GM21447 (cell line): Measurements from ENCODE around the gene AKAP12.

ENCODE experiments used
- ATAC-seq: cut with Tn5 transposase; IDR thresholded peaks from one replicate; pipeline ENCODE4 v1.9.1; 2021; ENCODE audit not compliant: unreplicated experiment

Gene AKAP12

DNA sequence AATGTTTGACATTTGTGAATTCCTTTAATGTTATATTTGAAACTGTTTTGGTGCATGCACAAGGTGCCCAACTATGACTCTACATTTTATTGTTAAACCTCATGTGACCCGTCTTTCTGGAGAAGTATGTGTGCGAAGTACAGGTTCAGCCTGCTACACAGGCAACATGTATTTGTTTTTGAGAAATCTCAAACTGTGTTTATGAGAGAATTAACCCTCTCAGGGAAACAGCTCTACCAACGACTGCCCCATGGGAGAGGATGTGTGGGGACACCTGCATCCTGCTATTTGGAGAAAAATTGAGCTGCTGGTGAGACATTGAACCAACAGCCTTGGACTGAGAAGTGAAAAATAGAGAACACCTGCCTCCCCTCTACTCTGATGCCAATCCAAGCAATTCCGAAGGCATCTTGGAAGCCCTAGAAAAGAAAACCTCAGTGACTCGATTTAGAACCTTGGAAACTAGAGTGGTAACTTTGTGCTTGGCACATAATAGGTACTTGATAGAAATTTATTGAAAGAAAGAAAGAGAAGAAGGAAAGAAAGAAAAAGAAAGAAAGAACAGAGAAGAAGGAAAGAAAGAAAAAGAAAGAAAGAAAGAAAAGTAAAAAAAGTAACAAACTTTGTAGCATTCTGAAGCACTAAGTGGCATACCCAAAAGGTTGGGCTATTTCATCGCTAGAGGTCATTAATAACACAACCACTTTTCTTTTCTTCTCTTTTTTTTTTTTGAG lies 2.9 kb upstream of the AKAP12 start:
- no peak for ATAC-seq

DNA sequence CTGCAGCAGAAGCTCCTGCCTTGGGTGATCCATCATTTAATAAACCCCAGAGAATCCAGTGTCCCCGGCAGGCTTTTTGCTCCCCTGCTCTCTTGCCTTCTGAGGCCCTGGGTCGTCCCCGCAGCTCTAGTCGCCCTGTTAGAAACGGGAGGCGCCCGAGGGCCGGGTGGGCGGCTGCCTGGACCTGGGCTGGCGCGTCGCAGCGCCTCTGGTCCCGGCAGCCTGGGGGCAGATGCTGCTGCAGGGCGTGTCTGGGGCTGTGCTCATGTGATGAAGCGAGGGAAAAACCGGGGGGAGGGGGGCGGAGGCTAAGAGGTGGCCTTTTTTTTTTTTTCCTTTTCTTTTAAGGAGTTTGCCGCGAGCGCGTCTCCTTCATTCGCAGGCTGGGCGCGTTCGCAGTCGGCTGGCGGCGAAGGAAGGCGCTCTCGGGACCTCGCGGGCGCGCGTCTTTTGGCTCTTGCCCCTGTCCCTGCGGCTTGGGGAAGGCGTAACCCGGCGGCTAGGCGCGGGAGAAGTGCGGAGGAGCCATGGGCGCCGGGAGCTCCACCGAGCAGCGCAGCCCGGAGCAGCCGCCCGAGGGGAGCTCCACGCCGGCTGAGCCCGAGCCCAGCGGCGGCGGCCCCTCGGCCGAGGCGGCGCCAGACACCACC lies 394 bp downstream of the AKAP12 start:
- no peak for ATAC-seq

DNA sequence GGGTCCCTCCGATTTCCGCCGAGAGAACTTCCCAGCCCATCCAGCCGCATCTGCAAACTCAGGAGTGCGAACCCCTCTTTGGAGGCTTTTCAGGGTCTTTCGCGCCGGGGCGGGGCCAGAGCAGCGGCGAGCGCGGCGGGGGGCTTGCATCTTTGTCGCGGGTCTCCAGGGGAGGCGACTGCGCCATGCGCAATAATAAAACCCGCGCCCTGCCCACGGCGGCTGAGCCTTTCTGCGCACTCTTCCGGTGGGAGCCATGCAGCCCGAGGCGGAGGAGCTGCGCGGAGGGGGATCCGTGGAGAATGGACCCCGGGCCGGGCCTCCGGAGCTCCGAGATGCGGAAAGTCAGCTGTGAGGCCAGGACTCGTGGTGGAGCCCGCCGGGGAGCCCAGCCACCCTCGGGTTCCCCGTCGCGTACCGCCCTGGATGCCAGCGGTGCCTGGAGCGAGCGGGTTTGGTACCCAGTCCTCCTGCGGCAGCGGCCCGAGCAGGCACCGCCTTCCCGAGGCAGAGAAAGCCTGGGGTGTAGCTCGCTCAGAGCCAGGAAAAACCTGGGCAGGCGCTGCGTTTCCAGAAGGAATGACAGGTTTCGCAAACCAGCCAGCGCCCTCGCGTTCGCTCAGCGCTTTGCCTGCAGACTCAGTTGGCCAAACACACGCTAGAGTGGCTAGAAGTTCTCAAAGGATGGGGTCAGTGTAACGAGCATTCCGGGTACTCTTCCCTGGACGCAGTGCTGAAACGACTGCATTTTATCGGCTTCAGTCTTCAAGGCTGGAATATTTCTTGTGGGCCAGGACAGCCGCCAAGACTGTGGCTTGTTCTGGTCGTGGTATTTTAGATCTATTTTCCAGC lies 1.2 kb downstream of the AKAP12 start:
- no peak for ATAC-seq

DNA sequence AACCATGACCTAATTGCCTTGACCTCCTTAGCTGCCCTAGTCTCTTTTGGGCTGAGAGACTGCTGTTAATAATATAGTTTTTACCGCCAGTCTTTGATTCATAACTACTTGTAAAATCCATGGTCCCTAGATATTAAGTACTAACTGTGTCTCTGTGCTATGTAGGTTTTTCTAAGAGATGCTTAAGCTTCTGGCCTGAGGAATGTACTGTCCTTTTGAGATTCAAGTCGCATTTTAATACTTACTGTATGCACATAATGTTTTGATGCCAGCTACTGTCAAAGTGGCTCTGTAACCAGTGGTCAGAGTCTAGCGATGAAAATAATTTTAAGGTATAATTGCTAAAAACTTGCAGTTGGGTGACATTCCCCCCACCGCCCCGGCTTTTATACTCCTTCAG lies 2.1 kb downstream of the AKAP12 start:
- ATAC-seq, result no peak

DNA sequence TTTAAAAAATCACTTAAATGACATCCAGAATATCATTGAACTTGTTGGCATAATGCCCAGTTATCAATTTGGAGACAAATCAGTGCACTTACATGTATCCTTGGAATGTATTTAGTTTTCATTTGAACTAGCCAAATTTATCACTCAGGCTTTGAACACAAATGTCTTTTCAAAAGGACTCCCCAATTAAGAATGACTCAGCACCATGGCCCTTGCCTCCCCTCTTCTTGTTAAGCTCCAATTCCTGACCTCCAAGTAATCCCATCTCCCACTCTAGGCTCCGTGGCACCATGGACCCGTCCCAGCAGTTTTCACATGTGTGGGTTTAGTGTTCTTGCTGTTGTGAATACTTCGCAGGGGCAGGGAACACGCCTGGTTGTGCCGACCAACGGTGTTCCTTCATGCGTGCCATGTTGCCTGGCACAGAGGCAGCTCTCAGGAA lies 2.7 kb downstream of the AKAP12 start:
- no peak for ATAC-seq

DNA sequence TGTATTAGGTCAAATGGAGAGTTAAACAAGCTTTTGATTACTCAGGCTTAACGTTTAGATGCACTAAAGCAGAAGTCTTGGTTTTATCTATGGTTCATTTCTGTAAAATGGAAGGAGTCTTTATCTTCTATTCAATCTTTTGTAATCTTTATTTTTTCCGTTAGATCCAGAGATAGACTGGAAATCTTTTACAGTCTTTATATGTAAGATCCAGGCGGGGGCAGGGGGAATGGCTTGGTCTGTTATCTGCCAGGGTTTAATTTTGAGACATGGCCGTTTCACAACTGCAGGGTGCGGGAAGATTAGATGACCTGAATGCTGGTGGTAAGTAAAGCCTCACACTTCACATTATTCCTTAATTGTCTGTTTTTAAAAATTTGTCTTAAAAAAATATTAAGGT lies 3.7 kb downstream of the AKAP12 start:
- no peak for ATAC-seq

DNA sequence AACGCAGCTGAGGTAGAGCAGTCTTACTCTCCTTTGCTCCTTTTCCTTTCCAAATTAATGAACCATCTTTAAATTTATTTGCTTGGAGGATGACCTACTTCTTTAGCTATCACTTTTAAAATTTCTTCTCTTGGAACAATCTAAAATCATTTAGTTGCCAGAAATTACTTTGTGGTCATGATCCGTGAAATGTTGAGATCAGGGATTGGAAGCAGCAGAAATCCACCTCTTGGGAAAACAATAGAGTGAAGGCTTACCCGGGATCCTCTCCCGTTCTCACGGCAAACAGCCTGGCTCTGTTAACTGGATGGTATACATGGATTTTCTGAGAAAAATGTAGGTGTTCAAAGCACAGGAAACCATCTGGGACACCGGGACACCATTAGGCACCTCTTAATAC lies 7.7 kb downstream of the AKAP12 start:
- ATAC-seq, result no peak

DNA sequence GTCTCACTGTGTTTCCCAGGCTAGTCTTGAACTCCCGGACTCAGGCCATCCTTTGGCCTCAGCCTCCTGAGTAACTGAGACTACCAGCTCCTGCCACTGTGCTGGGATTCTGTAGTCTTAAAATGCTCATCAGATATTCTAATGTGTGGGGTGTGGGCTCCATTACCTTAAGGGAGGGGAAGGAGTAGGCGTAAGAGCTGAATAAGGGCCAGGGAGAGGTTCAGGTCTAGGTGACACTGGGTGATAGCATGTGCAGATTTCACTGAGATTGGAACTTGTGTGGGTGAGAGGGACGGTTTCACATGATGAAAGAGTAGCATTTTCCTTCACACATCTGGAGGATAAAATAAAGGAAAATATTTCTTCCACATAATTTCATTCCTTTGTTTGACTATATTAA lies 8.5 kb downstream of the AKAP12 start:
- no peak for ATAC-seq

DNA sequence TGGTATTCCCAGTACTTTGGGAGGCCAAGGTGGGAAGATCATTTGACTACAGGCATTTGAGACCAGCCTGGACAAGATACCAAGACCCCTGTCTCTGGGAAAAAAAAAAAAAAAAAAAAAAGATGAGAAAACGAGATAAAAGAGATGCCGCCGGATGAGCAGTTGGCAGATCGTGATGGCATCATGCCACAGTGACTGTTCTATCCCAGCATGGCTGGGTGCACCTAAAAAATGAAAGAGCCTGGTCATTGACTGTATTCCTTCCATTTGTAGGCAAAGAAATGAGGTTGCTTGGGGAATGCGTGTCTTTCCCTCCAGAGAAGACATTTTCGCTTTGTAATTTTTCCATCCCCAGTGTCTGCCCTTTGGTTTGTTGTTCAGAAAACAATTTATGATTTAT lies 12.9 kb downstream of the AKAP12 start:
- no peak for ATAC-seq

DNA sequence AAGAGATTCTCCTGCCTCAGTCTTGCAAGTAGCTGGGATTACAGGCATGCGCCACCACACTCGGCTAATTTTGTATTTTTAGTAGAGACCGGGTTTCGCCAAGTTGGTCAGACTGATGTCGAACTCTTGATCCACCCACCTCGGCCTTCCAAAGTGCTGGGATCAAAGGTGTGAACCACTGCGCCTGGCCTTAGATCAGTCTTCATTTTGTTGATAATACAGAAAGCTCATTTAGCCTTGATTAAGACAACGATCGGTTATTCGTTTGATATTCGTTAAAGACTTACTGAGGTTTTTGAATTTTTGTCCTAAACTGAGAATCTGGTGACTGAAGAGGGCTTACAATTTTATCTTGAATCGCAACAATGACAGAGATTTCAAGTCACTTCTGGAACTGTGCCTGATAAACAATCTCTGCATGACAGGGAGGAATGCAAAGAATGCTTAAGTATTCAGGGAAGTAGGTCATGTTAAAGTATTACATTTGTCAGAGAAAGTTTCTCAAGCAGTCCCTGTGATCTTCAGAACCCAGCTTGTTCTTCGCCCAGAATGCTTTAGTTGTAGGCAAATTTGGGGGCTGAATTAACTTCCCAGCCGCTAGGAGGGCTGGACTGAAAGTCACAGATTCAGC lies 14.8 kb downstream of the AKAP12 start:
- ATAC-seq, result no peak

DNA sequence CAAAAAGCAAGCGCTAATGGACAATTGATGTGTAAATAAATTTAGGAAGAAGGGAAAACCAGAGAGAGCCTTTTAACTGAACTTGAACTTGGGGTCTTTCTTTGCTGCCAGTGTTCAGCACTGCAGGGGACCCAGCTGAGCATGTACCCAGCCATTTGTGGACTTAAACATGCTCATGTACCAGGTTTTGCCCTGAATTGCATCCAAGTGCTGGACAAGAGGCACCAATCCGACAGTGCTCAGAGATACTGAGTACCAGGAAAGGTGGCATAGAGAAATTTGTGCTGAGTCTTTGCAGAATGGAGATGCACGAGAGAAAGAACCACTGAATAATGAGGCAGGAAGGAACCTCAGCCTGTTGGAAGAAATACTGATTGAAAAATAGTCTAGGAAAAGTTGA lies 16.0 kb downstream of the AKAP12 start:
- no peak for ATAC-seq

DNA sequence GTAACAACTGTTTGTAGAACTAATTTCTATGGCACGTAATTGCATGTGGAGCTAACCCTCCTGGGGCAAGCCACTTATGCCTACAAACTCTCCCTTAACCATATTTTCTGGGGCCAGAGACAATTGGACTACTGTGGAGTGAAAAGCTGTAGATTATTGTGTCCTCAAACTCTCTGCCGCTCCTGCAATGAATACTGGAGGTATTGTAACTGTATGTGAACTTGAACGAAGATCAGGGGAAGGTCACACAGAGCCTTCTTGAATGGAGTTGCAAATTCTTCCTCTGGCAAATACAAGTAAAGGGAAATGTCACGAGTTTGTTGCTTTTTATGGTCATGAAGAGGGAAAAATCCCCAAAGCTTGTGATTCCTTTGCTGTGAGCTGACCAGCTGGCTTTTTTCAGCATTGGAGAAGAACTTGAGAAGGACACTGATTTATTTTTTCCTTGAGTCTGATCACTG lies 18.2 kb downstream of the AKAP12 start:
- ATAC-seq, result no peak

DNA sequence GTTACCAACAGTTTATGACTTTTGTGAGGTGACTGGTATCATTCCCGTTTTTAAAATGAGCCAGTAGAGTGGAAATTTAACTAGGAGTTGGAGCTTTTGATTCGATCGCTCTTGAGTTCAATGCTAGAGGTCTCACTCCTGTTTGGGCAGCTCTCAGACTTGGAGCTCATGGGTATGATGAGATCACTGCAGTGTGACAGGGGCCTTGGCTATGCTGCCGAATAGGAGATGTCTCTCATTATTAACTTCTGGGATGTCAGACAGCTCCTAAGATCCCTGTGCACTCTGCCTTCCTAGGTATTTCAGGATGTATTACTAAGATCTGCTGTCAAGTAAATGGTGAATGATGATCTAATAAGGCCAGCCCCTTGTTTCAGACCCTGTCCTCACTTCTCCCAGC lies 20.4 kb downstream of the AKAP12 start:
- no peak for ATAC-seq

DNA sequence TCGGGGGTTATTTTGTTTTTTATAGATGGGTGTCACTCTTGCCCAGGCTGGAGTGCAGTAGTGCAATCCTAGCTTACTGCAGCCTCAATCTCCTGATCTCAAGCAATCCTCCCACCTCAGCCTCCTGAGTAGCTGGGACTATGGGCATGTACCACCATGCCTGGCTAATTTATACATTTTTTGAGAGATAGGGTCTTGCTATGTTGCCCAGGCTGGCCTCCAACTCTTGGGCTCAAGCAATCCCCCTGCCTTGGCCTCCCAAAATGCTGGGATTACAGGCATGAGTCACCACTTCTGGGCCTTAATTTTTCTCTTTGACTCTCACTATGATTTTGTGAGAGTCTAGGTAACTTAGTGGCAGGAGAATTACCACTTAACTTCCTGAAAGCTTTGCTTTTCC lies 23.3 kb downstream of the AKAP12 start:
- no peak for ATAC-seq

DNA sequence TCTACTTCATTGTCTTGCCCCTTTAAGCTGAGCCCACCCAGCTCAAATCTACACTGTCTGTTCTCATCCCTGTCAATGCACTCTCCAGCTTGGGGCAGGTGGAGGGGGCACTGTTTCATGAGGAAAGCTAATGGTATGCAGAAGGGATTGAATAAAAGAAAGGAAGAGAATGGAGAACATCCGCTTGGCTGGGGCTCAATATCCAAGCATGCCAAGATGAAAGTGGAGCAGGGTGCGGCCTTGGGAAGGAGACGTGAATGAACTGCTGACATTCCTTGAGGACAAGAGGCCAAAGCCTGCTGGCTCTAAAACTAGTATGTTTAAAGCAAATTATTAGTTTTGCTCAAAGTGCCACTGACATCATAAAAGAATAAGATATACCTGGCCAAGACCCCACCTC lies 24.2 kb downstream of the AKAP12 start:
- no peak for ATAC-seq

DNA sequence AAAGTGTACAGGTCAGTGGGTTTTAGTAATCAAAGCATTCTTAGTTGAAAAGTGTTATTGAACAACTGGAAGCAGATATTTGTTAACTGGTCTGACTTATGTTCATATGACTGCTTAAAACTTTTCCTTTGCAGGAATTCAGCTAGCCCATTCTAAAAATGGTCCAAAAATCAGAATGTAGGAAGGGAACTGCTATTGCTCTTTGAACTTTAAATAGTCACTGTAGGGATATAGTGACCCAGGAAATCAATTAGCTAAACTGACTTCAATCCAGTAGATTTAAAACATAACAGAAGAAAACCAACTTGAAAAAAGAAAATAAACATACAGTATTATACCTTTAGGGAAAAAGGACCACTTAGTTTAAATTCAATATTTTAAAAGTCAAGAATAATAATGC lies 25.5 kb downstream of the AKAP12 start:
- no peak for ATAC-seq

DNA sequence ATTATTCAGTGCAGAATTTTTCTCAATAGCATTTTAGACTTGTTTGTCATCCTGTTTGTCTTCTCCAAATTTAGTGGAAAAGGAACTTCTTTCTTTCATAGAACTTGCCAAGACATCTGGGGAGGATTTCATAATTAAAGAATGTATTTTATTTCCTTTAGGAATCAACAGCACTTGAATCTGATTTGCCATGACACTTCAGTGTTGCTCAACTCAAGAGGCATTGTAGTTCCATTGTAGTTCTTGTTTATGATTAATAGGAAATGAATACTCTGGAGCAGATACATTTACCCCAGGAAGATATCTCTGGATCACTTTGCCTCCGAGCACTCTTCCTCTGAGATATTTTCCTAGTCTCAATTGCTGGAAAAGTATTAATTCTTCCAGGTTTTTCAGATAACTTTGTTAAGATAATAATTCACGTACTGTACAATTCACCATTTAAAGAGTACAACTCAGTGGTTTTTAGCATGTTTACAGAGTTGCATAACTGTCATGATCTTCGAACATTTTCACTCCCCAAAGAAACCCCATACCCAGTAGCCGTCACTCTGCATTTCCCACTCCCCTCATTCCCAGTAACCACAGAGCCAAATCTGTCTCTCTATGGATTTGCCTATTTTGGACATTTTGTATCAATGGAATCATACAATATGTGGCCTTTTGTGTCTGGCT lies 29.7 kb downstream of the AKAP12 start:
- no peak for ATAC-seq

DNA sequence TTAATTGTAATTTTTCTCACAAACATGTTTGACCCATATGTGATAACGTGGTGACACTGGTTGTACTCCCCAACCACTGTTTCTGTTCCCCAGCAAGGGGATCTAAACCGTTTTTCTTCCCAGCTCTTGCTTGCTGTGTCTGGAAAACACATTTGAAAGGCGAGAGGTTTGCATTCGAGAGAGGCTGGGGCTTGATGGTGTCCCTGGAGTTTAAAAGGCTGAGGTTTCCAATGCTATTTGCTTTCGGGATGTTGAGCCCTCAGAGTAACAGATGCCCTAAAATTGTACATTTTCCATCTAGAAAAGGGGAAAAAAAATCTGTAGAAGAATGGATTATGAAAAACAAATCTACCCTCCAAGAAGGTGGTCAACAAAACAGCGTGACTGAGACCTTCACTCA lies 35.4 kb downstream of the AKAP12 start:
- no peak for ATAC-seq

DNA sequence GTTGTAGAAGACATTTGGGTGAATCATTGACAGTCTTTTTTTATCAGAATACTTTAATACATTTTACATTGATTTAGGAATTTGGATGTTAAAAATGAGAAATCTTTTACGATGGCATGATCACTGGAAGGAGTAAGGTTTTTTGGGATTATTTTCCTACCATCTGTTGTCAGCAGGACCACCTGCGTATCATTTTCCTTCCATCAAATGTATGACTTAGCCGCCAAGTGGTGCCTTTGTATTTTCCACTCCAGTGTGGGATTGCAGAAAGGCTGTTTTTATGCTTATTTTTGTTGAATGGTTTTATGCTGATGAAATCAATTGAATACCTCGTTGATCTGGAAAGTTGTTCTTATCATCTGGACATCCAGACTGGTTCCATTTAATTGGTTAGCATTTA lies 35.8 kb downstream of the AKAP12 start:
- no peak for ATAC-seq

DNA sequence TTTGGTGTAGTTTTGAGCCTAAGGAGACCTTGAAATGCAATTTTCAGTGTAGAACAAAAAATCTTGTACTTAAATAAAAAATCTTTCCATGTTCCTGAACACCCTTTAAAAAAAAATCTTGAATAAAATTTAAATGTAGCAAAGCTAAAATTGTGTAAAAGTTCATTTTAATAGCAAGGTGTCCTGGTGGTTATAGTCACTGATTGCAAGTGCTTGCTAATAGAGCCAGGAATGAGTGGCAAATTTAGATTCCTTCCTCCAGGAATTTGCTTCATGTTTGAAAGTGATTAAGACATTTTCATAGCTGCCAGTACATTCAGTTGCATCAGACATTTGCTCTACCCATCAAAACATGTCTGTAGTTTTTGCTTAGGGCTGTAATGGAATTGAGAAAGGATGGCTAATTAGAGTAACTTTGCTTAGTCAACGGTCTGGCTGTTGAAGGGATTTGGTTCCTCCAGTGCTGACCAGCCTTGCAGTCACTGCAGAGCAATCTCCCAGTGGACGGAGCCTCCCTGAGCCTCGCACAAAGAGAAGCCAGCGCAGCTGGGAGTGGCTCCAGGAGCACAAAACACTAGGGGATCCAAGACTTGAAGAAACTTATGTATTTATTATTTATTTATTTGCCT lies 36.5 kb downstream of the AKAP12 start:
- no peak for ATAC-seq
